HG03025 (cell line): ENCODE data around the gene HOOK1.
"Not testable (repeated sequence)": the region's sequence is repeated elsewhere in the genome, so short reads cannot be mapped to it uniquely, and the experiment has no call there.

Source experiments
- ATAC-seq: cut with Tn5 transposase; IDR thresholded peaks from one replicate; pipeline ENCODE4 v1.9.1; 2021; ENCODE audit warnings: mild to moderate bottlenecking, moderate library complexity; ENCODE audit not compliant: unreplicated experiment, low FRiP score

Gene HOOK1

DNA sequence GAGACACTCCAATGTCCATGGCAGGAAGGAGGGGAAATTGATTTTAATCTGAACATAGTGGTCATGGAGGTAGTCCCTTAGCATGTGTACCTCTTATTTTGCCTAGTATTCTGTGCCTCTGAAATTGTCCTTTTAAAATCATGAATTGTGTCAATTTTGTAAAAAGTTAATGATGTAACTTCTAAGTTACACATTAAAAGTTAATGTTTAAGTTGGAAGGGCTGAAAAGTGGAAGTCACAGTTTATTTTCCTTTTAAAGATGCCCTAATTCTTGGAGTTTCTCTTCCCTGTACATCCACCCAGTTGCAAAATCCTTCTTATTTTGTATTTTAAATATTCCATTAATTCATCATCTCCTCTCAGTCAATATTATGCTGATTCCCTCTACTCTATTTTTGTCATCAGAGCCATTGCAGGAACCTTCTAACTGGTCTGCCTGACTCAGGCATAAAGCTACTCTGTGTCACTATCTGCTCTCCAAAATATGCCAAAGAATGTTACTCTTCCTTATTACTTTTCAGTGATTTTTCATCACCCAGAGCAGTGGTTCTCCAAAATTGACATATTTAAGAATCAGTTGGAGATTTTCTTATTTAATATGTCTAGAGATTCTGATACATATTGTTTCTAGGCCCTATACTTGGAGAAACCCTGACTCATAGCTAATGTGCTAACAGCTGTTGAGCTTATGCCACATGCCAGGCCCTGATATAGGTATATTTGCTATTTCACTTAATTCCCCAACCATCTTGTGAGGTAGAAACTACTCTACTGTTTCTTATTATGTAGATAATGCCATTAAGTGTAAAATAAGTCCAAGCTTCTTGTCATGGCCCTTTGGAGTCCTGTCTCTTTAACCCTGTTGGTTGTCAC is 5.1 kb downstream of the HOOK1 start:
- ATAC-seq = no peak

DNA sequence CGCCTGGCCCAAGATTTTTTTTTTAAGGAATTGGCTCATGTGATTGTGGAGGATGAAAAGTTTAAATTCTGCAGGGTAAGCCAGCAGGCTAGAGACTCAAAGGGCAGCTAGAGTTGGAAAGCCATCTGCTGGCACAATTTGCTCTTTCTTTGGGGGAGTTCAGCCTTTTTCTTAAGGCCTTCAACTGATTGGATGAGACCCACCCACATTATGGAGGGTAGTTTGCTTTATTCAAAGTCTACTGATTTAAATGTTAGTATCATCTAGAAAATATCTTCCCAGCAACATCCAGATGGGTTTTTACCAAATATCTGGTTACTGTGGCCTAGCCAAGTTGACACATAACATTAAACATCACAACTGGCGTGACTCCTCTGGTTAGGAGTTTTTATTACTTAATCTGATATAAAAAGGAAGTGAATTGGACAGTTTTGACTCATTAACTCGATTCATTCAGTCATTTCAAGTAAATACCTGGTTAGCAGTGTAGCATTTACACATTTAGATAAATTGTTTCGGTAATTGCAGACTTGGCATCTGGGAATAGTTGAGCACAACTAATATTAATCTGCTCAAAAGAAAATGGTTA is 12.4 kb downstream of the HOOK1 start:
- no peak for ATAC-seq

DNA sequence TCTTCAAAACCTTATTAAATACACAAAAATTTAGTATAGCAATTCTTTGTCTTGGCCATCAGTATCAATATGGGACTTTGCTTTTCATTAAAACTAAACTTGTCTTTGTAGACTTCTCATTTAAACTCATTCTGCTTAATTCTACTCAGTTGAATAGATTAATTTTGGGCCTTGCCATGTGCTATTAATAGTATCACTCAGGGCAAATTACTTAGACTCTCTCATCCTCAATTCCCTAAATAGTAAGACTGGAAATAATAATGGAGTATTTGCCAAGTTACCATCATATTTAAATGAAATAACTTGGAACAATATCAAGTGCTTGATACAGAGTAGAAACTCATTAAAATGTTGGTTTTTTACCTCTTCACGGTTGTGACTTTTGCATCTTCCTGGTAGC is 13.4 kb downstream of the HOOK1 start:
- no peak for ATAC-seq

DNA sequence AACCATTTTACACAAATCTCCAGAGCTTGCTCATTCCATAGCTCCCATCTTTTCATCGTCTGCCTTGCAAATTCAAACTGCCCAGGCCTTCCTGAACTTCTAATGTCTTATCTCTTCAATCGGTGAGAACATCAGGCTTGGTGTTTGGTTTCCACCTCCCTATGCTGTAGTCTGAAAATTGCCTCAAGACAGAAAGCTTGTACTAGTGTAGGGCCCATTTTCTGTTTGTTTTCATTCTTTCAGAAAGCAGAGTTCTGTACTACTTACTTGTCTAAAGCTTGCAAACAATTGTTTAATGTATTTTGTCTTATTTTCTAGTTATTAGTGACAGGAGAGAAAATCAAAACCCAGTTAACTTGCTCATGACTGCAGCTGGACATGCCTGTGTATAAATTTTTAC is 16.8 kb downstream of the HOOK1 start:
- no peak for ATAC-seq

DNA sequence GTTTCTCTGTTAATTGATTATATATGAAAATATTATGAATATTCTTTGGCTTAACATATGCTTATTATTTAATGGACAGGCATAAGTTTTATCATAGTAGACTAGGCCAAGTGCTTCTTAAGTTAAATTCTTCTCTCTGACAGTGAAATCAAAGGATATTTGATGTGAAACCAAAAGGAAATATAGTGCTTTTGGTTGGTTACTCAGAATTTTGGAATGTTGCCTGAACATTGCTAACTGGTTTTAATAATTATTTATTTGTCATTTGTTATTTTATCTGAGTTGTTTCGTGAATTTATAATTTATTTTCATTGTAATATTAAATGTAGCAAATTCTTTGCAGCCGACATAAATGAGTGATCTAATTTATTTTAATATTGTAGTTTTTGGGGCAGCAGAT is 18.3 kb downstream of the HOOK1 start:
- no peak for ATAC-seq

DNA sequence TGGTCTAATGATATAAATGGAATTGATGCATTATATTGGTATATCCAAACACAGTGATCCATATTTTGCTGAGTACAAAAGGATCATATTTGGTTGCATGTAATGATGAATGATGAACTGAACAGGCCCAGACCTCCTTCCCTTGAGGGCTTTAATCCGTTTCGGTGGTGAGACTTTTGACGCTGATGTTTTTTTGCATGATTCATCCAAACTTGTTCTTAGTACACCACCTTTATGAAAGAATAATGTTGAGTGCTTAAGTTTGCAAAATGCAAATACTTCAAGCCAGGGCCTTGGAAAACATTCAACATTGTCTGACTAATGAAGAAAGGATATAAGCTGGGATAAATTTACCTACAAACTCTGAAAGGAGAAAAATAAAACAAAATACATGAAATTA is 19.2 kb downstream of the HOOK1 start:
- no peak for ATAC-seq

DNA sequence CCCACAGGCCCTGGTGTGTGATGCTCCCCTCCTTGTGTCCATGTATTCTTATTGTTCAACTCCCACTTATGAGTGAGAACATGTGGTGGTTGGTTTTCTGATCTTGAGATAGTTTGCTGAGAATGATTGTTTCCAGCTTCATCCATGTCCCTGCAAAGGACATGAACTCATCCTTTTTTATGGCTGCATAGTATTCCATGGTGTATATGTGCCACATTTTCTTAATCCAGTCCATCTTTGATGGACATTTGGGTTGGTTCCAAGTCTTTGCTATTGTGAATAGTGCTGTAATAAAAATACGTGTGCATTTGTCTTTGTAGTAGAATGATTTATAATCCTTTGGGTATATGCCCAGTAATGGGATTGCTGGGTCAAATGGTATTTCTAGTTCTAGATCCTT is 23.1 kb downstream of the HOOK1 start:
- not testable (repeated sequence) for ATAC-seq

DNA sequence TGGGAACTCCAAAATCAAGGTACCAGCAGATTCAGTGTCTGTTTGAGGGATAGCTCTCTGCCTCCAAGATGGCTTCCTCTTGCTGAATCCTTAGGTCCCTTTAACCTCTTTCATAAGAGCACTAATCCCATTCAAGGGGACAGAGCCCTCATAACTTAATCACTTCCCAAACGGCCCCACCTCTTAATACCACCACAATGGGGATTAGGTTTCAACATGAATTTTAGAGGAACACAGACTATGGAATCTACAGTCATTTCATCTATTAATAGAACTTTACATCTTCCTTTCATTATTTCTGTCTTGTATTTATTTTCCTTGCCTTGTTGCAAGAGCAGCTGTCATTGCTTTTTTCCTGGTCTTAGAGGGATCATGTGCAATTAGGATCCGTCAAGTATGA is 30.3 kb downstream of the HOOK1 start:
- no peak for ATAC-seq

DNA sequence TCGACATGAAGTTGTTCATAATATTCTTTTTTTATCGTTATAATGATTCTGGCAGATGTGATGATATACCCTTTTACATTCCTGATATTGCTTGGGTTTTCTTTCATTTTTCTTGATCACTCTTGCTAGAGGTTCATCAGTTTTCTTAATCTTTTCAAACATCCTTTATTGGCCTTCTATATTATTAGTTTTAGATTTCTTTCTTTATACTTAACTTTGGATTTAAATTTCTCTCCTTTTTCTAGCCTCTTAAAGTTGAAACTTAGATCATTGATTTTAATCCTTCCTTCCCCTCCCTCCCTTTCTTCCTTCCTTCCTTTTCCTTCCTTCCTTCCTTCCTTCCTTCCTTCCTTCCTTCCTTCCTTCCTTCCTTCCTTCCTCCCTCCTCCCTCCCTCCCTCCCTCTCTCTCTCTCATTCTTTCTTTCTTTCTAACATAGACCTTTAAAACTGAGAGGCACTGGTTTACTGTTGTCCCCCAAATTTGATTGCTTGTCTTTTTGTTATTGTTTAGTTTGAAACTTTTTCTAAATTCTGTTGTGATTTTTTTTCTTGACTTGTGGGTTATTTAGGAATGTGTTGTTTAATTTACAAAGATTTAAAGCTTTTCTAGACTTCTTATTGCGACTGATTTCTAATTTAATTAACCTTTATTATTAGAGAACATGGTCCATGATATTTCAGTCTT is 31.6 kb downstream of the HOOK1 start:
- ATAC-seq = no peak

DNA sequence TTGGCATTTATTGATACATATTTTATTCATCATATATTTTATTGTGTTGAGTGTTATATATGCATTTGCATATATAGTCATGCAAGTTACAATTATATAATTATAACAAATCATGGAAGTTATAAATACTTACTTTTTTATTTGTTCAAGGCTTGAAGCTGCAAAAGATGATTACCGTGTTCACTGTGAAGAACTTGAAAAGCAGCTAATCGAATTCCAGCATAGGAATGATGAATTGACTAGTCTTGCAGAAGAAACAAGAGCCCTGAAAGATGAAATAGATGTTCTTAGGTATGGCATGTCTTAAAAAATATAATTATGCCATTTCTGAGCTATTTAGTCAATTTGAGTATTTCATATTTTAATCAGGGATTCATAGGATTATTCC is 32.1 kb downstream of the HOOK1 start:
- no peak for ATAC-seq

DNA sequence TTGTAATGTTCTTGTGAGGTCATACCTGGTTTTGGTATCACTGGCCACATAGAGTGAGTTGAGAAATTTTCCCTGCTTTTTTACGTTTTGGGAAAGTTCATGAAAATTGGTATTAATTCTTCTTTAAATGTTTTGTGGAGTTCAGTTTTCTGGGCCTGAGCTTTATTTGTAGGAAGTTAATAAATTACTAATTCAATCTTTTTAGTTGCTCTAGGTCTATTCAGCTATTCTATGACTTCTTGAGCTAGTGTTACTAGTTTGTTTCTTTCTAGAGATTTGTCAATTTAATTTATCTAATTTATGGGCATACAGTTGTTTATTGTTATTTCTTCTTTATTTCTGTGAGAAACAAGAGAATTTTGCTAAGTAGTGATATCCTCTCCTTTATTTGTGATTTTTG is 37.4 kb downstream of the HOOK1 start:
- ATAC-seq = no peak

DNA sequence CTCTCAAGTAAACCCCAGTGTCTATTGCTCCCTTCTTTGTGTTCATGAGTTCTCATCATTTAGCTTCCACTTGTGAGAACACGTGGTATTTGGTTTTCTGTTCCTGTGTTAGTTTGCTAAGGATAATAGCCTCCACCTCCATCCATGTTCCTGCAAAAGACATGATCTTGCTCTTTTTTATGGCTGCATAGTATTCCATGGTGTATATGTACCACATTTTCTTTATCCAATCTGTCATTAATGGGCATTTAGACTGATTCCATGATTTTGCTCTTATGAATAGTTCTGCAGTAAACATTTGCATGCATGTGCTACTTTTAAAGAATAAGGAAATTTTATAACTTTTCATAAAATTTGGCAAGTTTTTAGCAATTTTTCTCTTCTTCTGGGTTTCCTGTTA is 40.5 kb downstream of the HOOK1 start:
- ATAC-seq = not testable (repeated sequence)

DNA sequence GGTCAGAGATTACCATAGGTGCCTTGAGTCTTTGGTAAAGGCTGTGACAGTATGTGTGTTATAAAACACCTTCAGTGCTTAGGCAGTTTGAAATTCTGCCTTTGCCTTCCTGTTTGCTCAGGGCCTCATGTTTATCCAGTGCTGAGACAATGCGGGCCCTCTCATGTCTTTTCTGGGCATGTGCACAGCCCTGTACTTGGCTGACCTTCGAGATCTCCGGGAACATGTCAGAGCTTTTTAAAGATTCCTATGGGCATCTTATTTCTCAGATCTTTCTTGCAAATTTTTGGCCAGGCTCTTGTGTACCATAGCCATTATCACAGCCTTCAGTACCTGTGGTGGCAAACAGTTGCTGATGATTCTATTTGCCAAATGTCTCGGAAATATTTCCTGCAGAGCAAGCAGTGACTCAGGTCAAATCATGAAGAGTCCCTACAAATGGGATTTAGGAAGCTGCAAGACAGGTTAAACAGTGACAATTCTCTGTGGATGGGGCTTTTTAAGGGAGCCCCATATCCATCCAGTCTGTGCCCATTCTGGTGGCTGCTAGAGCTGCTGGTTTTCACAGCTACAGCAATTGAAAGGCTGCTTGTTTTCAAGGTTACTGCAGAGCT is 42.1 kb downstream of the HOOK1 start:
- ATAC-seq = no peak

DNA sequence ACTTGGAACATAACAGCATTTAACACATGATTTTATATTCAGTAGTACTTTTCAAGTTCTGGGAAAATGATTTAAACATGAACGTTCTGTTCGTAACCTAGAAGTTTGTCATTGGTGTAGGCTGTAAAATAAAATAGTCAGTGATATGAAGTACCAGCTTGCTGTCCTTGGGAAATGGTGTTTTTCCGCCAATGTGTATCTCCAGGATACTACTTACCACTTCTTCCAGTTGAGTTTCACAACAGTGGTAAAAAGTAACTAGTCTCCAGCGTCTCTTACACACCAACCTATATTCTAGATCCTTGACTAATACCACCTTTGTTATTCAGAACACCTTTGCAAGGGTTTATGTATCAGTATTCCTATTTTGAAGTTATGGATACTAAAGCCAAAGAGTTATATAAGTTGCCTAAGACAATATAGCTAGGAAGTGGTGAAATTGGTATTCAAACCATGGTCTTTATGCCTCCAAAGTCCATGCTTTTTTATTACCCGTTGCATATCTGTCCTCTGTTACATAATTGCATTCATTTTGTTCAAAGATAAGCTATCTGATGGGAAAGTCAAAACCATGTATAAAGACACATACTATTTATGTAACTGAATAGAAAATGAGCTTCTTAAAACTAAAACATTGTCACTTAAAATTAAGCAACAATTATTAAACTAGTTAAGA is 43.1 kb downstream of the HOOK1 start:
- no peak for ATAC-seq

DNA sequence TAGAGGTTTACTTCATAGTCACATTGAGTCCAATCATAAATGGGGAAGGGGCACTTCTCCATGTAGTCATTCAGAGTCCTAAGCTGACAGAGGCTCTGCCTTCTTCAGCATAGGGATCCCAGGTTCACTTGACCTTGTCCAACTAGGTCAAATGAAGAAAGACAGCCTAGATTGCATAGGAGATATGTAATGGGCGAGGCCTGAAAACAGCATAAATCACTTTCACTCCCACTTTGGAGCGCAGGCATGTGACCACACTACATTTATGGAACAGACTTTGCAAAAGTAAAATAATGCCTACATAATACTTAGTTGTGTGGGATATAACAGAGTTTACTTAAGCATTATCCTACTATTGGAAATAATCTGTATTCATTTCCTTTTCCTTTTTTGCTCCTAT is 51.7 kb downstream of the HOOK1 start:
- no peak for ATAC-seq

DNA sequence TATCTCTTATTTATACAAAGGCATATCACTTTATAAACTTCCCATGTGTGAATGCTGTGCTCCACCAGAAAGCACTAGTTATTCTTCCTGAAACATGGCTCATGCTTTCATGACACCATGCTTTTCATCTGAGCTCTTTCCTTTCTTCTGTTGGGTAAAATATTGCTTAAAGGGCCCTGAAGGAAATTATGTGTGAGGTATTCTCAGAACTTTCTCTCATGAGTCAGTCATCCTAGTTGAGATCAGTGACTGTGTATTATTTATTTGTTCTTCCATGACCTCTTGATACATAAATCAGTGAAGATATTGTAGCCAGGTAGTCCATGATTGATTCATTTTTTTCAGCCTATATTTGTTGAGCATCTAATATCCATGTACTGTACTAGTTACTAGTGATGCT is 57.0 kb downstream of the HOOK1 start:
- no peak for ATAC-seq

DNA sequence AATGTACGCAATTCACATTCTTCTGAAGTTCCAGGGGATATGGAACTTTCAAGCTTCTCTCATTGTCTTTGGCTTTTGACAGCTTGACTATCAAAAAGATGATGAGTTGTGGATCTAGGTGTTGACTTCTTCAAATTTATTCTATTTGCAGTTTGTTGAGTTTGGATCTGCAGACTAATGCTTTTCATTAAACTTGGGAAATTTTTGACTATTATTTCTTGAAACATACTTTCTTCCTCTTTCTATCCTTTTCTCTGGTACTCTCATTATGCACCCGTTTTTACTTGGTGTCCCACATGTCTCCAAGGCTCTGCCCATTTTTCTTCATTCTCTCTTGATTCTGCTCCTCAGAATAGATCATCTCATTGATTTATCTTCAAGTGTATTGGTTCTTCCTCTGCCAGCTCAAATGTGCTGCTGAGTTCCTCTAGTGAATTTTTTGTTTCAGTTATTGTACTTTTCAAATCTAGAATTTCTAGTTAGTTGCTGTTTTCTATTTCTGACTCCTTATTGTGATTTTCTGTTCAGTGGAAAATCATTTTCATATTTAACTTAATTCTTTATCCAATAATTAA is 62.4 kb downstream of the HOOK1 start:
- ATAC-seq = no peak

DNA sequence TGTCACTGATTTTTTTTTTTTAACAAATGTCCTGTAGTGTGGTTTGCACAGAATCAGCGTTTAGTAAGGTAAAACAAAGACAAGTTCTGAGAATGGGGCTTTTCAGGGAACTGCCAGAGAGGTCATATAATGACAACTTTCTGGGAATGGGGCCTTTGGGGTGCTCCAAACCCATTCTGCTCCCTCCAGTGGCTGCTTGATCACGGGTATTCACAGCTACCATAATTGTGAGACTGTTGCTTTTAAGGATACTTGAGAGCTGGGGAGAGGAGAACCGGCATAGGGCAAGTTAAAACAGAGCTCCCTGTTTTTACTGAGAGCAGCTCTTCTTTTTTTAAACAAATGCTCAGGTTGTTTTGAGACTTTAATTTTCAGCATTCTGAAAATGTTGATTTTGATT is 63.6 kb downstream of the HOOK1 start:
- ATAC-seq = no peak

DNA sequence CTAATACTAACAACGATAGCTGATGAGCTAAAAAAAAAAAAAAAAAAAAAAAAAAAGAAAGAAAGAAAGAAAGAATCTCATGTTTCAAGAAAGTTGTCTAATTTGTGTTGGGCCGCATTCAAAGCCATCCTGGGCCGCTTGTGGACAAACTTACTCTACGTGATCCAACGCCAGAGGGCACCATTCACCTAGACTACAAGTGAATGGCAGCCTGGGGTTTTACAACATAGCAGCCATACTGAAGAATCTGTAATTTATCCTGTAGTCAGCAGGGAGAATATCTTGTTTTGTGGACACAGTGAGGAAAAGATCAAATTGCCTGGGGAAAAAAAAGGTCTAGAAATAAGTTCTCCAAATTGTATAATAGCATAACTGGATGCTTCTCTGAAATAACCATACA is 64.8 kb downstream of the HOOK1 start:
- ATAC-seq = no peak

DNA sequence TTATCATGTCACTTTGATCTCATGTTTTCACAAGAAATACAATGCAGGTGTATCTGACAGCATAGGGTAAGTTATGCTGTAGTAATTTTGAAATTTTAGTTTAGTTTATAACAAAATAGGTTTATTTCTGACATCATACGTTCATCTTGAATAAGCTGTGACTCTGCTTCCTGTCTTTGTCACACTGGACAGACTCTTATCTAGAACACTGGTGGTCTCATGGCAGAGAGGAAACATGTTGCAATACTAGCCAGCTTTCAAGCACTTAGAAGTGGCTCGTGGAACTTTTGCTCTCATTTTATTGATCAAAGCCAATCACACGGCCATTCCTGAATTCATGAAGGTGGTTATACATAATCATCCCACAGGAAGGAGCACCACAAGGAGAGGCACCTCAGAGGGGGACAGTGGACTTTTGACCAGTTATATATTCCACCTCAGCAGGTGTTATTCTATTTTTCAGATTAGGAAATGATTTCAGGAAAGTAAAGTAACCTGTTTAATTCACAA is 65.3 kb downstream of the HOOK1 start:
- no peak for ATAC-seq
